Measurements from ENCODE around the gene ANK2.

DNA sequence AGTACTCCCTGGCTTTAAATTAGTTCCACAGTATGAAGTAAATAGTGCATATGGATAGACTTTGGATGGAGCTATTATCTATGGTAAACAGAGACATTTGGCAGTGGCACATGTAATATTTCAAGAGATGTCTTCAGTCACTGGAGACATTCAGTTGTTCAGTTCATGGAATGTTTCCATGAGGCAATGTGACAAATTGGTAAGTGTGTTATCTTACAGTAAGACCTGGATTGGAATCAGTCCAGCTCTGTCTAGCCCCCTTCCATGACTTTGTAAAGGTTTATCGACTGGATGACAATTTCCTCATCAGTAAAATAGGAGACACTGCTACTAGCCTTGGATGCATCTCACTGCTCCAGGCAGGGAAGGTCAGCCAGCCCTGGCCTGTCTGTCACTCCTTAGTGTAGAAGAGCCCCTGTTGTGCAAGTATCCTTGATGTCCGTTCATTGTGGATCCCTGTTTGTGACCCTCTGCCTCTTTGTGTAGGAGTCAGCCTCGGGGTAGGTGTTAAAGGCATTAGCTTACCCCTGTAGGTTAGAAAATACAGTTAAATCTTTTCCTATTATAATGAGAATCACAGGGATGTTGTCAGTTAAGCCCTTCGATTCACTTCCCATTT is 335.9 kb downstream of the ANK2 start:
- no peak for TF ChIP-seq CTCF (IDR thresholded peaks at IDR 0.05)
- no peak for TF ChIP-seq POLR2A (IDR thresholded peaks at IDR 0.05)

All from thyroid gland (tissue), 4 donors.